HG03060 (cell line): ENCODE results near the gene C4orf50.
"Not testable (repeated sequence)": the region's sequence is repeated elsewhere in the genome, so short reads cannot be mapped to it uniquely, and the experiment has no call there.

Experiments
- ATAC-seq: cut with Tn5 transposase; IDR thresholded peaks from one replicate; pipeline ENCODE4 v1.9.1; 2021; ENCODE audit warnings: low read depth, moderate number of reproducible peaks; ENCODE audit not compliant: unreplicated experiment

C4orf50 gene

GRCh38 chr4:5954056-5954760 lies 64.0 kb downstream of the C4orf50 start:
- no peak for ATAC-seq

- no peak for ATAC-seq
Measured at GRCh38 chr4:5952975-5953951, 65.0 kb downstream of the C4orf50 start.

GRCh38 chr4:5952286-5952974 lies 65.8 kb downstream of the C4orf50 start:
- ATAC-seq: no peak

- ATAC-seq: not testable (repeated sequence)
Measured at GRCh38 chr4:5946653-5947052, 71.6 kb downstream of the C4orf50 start.

- no peak for ATAC-seq
Measured at GRCh38 chr4:5945936-5946335, 72.3 kb downstream of the C4orf50 start.

GRCh38 chr4:5945171-5945570 lies 73.1 kb downstream of the C4orf50 start:
- no peak for ATAC-seq

GRCh38 chr4:5943561-5943960 lies 74.7 kb downstream of the C4orf50 start:
- no peak for ATAC-seq

- ATAC-seq: no peak
Measured at GRCh38 chr4:5942947-5943346, 75.3 kb downstream of the C4orf50 start.

GRCh38 chr4:5941601-5942000 lies 76.6 kb downstream of the C4orf50 start:
- no peak for ATAC-seq

- ATAC-seq: no peak
Measured at GRCh38 chr4:5940470-5941203, 77.6 kb downstream of the C4orf50 start.

- no peak for ATAC-seq
Measured at GRCh38 chr4:5933996-5934831, 84.0 kb downstream of the C4orf50 start.

- ATAC-seq: no peak
Measured at GRCh38 chr4:5933116-5933515, 85.1 kb downstream of the C4orf50 start.

- no peak for ATAC-seq
Measured at GRCh38 chr4:5932035-5932568, 86.1 kb downstream of the C4orf50 start.

- no peak for ATAC-seq
Measured at GRCh38 chr4:5931526-5931925, 86.7 kb downstream of the C4orf50 start.

GRCh38 chr4:5930876-5931275 lies 87.4 kb downstream of the C4orf50 start:
- ATAC-seq: no peak

GRCh38 chr4:5930456-5930855 lies 87.8 kb downstream of the C4orf50 start:
- no peak for ATAC-seq

- no peak for ATAC-seq
Measured at GRCh38 chr4:5928844-5929420, 89.3 kb downstream of the C4orf50 start.

- ATAC-seq: no peak
Measured at GRCh38 chr4:5928274-5928673, 90.0 kb downstream of the C4orf50 start.

- no peak for ATAC-seq
Measured at GRCh38 chr4:5927747-5928146, 90.5 kb downstream of the C4orf50 start.
